Measurements from ENCODE around the gene CCL24.

- TF ChIP-seq ESRRA (CRISPR knock-in tag; IDR thresholded peaks at IDR 0.05; ENCODE audit: borderline replicate concordance) (no peak), IRF2 (CRISPR knock-in tag; IDR thresholded peaks at IDR 0.05; ENCODE audit: borderline replicate concordance, low read depth) (no peak), NFE2L1 (CRISPR knock-in tag; IDR thresholded peaks at IDR 0.05) (no peak), TCF7 (CRISPR knock-in tag; IDR thresholded peaks at IDR 0.05; ENCODE audit: low read depth) (no peak), USF1 (CRISPR knock-in tag; IDR thresholded peaks at IDR 0.05) (no peak), TEAD4 (CRISPR knock-in tag; IDR thresholded peaks at IDR 0.05) (no peak), SP1 (CRISPR knock-in tag; conservative IDR thresholded peaks at IDR 0.05) (no peak), FOXP4 (CRISPR knock-in tag; IDR thresholded peaks at IDR 0.05) (no peak), USF2 (CRISPR knock-in tag; IDR thresholded peaks at IDR 0.05) (no peak), AFF4 (CRISPR knock-in tag; IDR thresholded peaks at IDR 0.05; ENCODE audit: borderline replicate concordance) (no peak), NR2C2 (CRISPR knock-in tag; IDR thresholded peaks at IDR 0.05) (no peak), CTCF (IDR thresholded peaks at IDR 0.05) (no peak), PREB (CRISPR knock-in tag; IDR thresholded peaks at IDR 0.05; ENCODE audit: borderline replicate concordance) (no peak), JUN (CRISPR knock-in tag; IDR thresholded peaks at IDR 0.05) (no peak)
Observed at GRCh38 chr7:75835688-75836285, 22.2 kb upstream of the CCL24 start.
